Thymus (tissue), 11 donors: ENCODE results near the gene DIAPH2. TPM values are rescaled to one million over a fixed set of nuclear protein-coding genes. Genes with fewer than 3 reads are reported as not detected.

Source experiments
- DNase-seq, 9 donors: peaks; one replicate each; pipeline ENCODE4 v3.0.0-alpha.2; 2013; ENCODE audit warnings: low spot score in 9 of 9, low read depth in 6 of 9, missing footprints in 1 of 9
- H3K27ac ChIP-seq, 2 donors: one replicate each; pipeline ENCODE4 v1.5.1; 2013; ENCODE audit warnings: control low read depth in 1 of 2, low read depth in 1 of 2, low read length in 1 of 2, mild to moderate bottlenecking in 1 of 2, moderate library complexity in 1 of 2
- H3K27me3 ChIP-seq, 2 donors: one replicate each; pipeline ENCODE4 v1.5.1; 2013; ENCODE audit warnings: low read length in 1 of 2; ENCODE audit not compliant: control insufficient read depth in 2 of 2, insufficient read depth in 1 of 2
- H3K36me3 ChIP-seq, 2 donors: one replicate each; pipeline ENCODE4 v1.5.1; 2013; ENCODE audit warnings: low read length in 1 of 2, mild to moderate bottlenecking in 1 of 2, moderate library complexity in 1 of 2; ENCODE audit not compliant: control insufficient read depth in 2 of 2, insufficient read depth in 2 of 2
- H3K4me1 ChIP-seq, 2 donors: one replicate each; pipeline ENCODE4 v1.5.1; 2013; ENCODE audit warnings: low read length in 2 of 2; ENCODE audit not compliant: control insufficient read depth in 2 of 2, insufficient read depth in 2 of 2
- H3K4me3 ChIP-seq, 2 donors: one replicate each; pipeline ENCODE4 v1.5.1; 2013; ENCODE audit warnings: low read length in 2 of 2, control low read depth in 1 of 2, mild to moderate bottlenecking in 1 of 2
- H3K9me3 ChIP-seq, 2 donors: one replicate each; pipeline ENCODE4 v1.5.1; 2013; ENCODE audit warnings: low read length in 1 of 2, mild to moderate bottlenecking in 1 of 2; ENCODE audit not compliant: control insufficient read depth in 2 of 2, insufficient read depth in 1 of 2
- WGBS: extraction: QIAGEN DNeasy Blood & Tissue Kit; methylation state at CpG from one replicate; pipeline ENCODE4 v1.1.7; 2013; 5-methylcytosine and 5-hydroxymethylcytosine counted together
- polyA plus RNA-seq: library from polyadenylated mRNA; stranded (reverse); fragments of 200-250 nt; gene quantifications from one replicate; pipeline ENCODE4 v1.2.3, GENCODE V29; 2013
- total RNA-seq: library from RNA; stranded (reverse); fragments of 120-200 nt; gene quantifications from one replicate; pipeline ENCODE4 v1.2.4, GENCODE V29; 2013
- donor health status: healthy.

The DIAPH2 gene
- total and polyA plus RNA-seq, 2 donors: 4.8 to 13.1 TPM

DNA sequence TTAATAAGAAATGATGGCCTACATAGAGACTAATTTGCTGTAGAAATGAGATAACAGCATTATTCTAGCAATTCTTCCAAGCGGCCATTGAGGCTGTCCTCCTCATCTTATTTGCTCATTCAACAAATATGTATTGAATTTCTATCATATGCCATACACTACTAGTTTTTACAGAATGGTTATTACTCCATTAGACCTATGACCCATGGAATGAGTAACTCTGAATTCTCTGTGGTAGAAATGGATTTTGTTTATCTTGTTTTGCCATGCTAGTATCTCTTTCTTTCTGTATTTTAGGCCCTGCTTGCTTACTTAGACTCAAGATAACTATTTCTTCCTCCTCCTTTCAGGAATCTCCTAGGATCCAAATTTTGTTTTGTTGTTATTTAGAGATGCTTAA, 302.6 kb downstream of the DIAPH2 start:
- H3K9me3 ChIP-seq: no peaks in the 10 kb centered on the region
- H3K27ac ChIP-seq: no peak overlapping the region
- H3K4me3 ChIP-seq: no peak overlapping the region
- no peak for DNase-seq
- no peaks in the 10 kb centered on the region for H3K27me3 ChIP-seq
- 97% methylated on average over 1 of the region's 1 CpG for WGBS
- H3K4me1 ChIP-seq: no peaks in the 10 kb centered on the region
- H3K36me3 ChIP-seq: no peaks in the 10 kb centered on the region

- DNase-seq: no peak
- no peaks in the 10 kb centered on the region for H3K27me3 ChIP-seq
- H3K36me3 ChIP-seq: no peaks in the 10 kb centered on the region
- no peaks in the 10 kb centered on the region for H3K4me1 ChIP-seq
- no peak overlapping the region for H3K27ac ChIP-seq
- WGBS: 96% methylated on average over 5 of the region's 5 CpGs
- H3K9me3 ChIP-seq: no peaks in the 10 kb centered on the region
- no peak overlapping the region for H3K4me3 ChIP-seq
These were observed 305.4 kb downstream of the DIAPH2 start for GRCh38 chrX:96989830-96990571.

- 86% methylated on average over 2 of the region's 2 CpGs for WGBS
- Histone ChIP-seq H3K9me3 (no peaks in the 10 kb centered on the region), H3K27ac (no peak overlapping the region), H3K4me1 (no peaks in the 10 kb centered on the region), H3K36me3 (no peaks in the 10 kb centered on the region), H3K4me3 (no peak overlapping the region), H3K27me3 (no peaks in the 10 kb centered on the region)
- DNase-seq: no peak
These were observed 309.5 kb downstream of the DIAPH2 start for GRCh38 chrX:96994093-96994492.

DNA sequence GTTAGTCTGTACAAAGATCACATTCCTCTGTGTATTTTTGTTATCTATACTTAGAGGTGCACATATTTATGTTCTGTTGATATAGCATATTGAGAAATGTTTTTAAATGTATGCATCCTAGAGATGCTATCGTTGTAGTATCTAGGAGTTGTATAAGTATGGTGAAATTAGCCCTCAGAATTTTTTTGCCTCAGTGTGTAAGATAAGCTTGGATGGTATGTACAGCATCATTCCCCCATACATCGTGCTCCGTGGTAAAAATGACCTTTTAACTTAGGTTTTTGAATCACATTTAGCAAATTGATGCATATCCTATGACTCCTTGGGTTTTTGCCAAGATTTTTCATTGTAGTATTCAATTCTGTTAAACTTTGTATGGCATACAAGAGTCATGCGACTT, 312.6 kb downstream of the DIAPH2 start:
- H3K9me3 ChIP-seq: no peaks in the 10 kb centered on the region
- no peak overlapping the region for H3K4me3 ChIP-seq
- DNase-seq: no peak
- H3K36me3 ChIP-seq: no peaks in the 10 kb centered on the region
- no peak overlapping the region for H3K27ac ChIP-seq
- H3K4me1 ChIP-seq: no peaks in the 10 kb centered on the region
- 99% methylated on average over 4 of the region's 4 CpGs for WGBS
- H3K27me3 ChIP-seq: no peaks in the 10 kb centered on the region

- Histone ChIP-seq H3K27me3 (no peaks in the 10 kb centered on the region), H3K9me3 (no peaks in the 10 kb centered on the region), H3K36me3 (no peaks in the 10 kb centered on the region), H3K4me3 (no peak overlapping the region), H3K27ac (no peak overlapping the region), H3K4me1 (no peaks in the 10 kb centered on the region)
- no peak for DNase-seq
These were observed 316.2 kb downstream of the DIAPH2 start for GRCh38 chrX:97000682-97001368.

GRCh38 chrX:97006167-97006566, 321.5 kb downstream of the DIAPH2 start:
- Histone ChIP-seq H3K27ac (no peak overlapping the region), H3K9me3 (no peaks in the 10 kb centered on the region), H3K36me3 (no peaks in the 10 kb centered on the region), H3K27me3 (no peaks in the 10 kb centered on the region), H3K4me3 (no peak overlapping the region), H3K4me1 (no peaks in the 10 kb centered on the region)
- no peak for DNase-seq
- 92% methylated on average over 3 of the region's 3 CpGs for WGBS

DNA sequence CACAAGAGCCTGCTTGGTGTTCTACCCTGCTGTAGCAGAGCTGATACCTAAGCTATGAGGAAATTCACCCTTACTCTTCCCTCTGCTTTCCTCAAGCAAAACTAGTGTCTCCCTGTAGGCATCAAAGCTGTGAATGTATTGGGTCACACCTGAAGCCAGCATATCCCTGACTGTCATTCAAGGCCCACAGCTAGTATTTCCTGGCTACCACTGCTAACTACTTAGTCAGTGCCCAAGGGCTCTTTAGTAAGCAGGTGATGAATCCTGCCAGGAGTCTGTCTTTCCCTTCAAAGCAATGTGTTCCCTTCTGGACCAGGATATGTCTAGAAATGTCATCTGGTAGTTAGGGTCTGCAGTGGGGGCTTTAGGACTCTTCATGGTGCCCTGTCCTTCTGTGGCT, 324.7 kb downstream of the DIAPH2 start:
- Histone ChIP-seq H3K27ac (no peak overlapping the region), H3K27me3 (no peaks in the 10 kb centered on the region), H3K4me3 (no peak overlapping the region), H3K4me1 (no peaks in the 10 kb centered on the region), H3K9me3 (no peaks in the 10 kb centered on the region), H3K36me3 (no peaks in the 10 kb centered on the region)
- DNase-seq: no peak

- Histone ChIP-seq H3K36me3 (no peaks in the 10 kb centered on the region), H3K9me3 (no peaks in the 10 kb centered on the region), H3K4me3 (no peak overlapping the region), H3K4me1 (no peaks in the 10 kb centered on the region), H3K27me3 (no peaks in the 10 kb centered on the region), H3K27ac (no peak overlapping the region)
- WGBS: 100% methylated on average over 6 of the region's 6 CpGs
- DNase-seq: no peak
These were observed 326.9 kb downstream of the DIAPH2 start for GRCh38 chrX:97011540-97011939.

GRCh38 chrX:97016106-97016505, 331.5 kb downstream of the DIAPH2 start:
- Histone ChIP-seq H3K36me3 (no peaks in the 10 kb centered on the region), H3K4me1 (no peaks in the 10 kb centered on the region), H3K27ac (no peak overlapping the region), H3K9me3 (no peaks in the 10 kb centered on the region), H3K27me3 (no peaks in the 10 kb centered on the region), H3K4me3 (no peak overlapping the region)
- 97% methylated on average over 2 of the region's 2 CpGs for WGBS
- DNase-seq: no peak
